NCI-H2171 (cell line): Measurements from ENCODE around the gene DTX4.

Experiments
- DNase-seq: peaks from one replicate; lab custom pipeline; 2025; lab: John Stamatoyannopoulos, UW

The DTX4 gene

GRCh38 chr11:59192446-59193020, 20.6 kb downstream of the DTX4 start:
- DNase-seq, result no peak

- no peak for DNase-seq
Measured at GRCh38 chr11:59193587-59194130, 21.7 kb downstream of the DTX4 start.

GRCh38 chr11:59195586-59195985, 23.7 kb downstream of the DTX4 start:
- no peak for DNase-seq

GRCh38 chr11:59196777-59197176, 24.8 kb downstream of the DTX4 start:
- DNase-seq, result no peak

- no peak for DNase-seq
Measured at GRCh38 chr11:59197991-59198390, 26.1 kb downstream of the DTX4 start.

- DNase-seq, result no peak
Measured at GRCh38 chr11:59198726-59199125, 26.8 kb downstream of the DTX4 start.

GRCh38 chr11:59199546-59200422, 27.9 kb downstream of the DTX4 start:
- no peak for DNase-seq

- no peak for DNase-seq
Measured at GRCh38 chr11:59200423-59200746, 28.5 kb downstream of the DTX4 start.

GRCh38 chr11:59201353-59201752, 29.4 kb downstream of the DTX4 start:
- DNase-seq, result no peak

GRCh38 chr11:59204746-59205145, 32.8 kb downstream of the DTX4 start:
- DNase-seq, result no peak

- no peak for DNase-seq
Measured at GRCh38 chr11:59205648-59206047, 33.7 kb downstream of the DTX4 start.

- no peak for DNase-seq
Measured at GRCh38 chr11:59206635-59207034, 34.7 kb downstream of the DTX4 start.

GRCh38 chr11:59207988-59208451, 36.1 kb downstream of the DTX4 start:
- no peak for DNase-seq

GRCh38 chr11:59208956-59209355, 37.0 kb downstream of the DTX4 start:
- no peak for DNase-seq

- DNase-seq, result no peak
Measured at GRCh38 chr11:59212222-59212621, 40.3 kb downstream of the DTX4 start.

- no peak for DNase-seq
Measured at GRCh38 chr11:59212744-59213631, 41.1 kb downstream of the DTX4 start, which contains the start of gene MPEG1. MPEG1 (minus strand) TSS chr11:59212927; CDS start chr11:59212865, 62 bp downstream.

- DNase-seq, result no peak
Measured at GRCh38 chr11:59214141-59214893, 42.4 kb downstream of the DTX4 start.

GRCh38 chr11:59216641-59217564, 45.0 kb downstream of the DTX4 start:
- DNase-seq, result no peak

GRCh38 chr11:59218319-59218718, 46.4 kb downstream of the DTX4 start:
- DNase-seq, result no peak

GRCh38 chr11:59218893-59219292, 47.0 kb downstream of the DTX4 start:
- DNase-seq, result no peak
